ENCODE results near the gene KDM5A. TPM values are rescaled to one million over a fixed set of nuclear protein-coding genes. Genes with fewer than 3 reads are reported as not detected.

The KDM5A gene
- total RNA-seq, 1 donor from 2014 or later: 28.2 TPM

DNA sequence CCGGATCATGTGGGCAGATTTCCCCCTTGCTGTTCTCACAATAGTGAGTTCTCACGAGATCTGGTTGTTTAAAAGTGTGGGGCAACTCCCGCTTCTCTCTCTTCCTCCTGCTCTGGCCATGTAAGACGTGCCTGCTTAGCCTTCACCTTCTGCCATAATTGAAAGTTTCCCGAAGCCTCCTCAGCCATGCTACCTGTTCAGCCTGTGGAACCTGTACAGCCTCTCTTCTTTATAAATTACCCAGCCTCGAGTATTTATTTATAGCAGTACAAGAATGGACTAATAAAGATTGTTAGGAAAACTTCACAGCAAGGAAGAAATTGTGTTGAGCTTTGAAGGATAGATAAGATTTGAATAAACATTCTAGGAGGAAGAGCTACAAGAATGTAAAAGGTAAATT, 52.1 kb downstream of the KDM5A start:
- no peak overlapping the region for H3K27ac ChIP-seq (replicated peaks)
- no peak overlapping the region for H3K4me3 ChIP-seq
- H3K4me1 ChIP-seq: peaks cover 6% of the 10 kb centered on the region
- peaks cover 70% of the 10 kb centered on the region for H3K36me3 ChIP-seq
- no peak for DNase-seq
- intact Hi-C loops (cut with micrococcal nuclease): no loop called here
- H3K27me3 ChIP-seq (ENCODE audit: low read depth): no peaks in the 10 kb centered on the region
- no peaks in the 10 kb centered on the region for H3K9me3 ChIP-seq (replicated peaks)
- TF ChIP-seq, protein P1, sequence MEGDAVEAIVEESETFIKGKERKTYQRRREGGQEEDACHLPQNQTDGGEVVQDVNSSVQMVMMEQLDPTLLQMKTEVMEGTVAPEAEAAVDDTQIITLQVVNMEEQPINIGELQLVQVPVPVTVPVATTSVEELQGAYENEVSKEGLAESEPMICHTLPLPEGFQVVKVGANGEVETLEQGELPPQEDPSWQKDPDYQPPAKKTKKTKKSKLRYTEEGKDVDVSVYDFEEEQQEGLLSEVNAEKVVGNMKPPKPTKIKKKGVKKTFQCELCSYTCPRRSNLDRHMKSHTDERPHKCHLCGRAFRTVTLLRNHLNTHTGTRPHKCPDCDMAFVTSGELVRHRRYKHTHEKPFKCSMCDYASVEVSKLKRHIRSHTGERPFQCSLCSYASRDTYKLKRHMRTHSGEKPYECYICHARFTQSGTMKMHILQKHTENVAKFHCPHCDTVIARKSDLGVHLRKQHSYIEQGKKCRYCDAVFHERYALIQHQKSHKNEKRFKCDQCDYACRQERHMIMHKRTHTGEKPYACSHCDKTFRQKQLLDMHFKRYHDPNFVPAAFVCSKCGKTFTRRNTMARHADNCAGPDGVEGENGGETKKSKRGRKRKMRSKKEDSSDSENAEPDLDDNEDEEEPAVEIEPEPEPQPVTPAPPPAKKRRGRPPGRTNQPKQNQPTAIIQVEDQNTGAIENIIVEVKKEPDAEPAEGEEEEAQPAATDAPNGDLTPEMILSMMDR (IDR thresholded peaks at IDR 0.05; ENCODE audit: borderline replicate concordance): no peak

DNA sequence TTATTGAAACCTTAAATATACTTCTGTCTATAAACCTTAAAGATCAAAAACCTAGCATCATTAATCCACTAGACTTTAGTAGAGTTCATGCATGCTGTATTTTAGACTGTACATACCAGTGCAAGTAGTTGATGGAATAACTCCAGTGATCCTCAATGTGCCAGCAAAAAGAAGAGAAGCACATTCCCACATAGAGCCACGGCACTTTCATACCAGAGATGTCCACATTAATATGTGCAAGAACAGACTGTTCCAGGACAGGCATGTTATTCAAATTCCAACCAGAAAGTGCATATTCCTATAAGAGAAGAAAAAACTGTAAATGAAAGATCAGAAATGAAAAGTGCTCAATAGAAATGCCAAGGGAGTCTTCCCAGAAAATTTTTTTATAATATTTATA, 55.0 kb downstream of the KDM5A start:
- Histone ChIP-seq H3K36me3 (peaks cover 82% of the 10 kb centered on the region), H3K4me1 (peaks cover 6% of the 10 kb centered on the region), H3K4me3 (no peak overlapping the region), H3K27ac (replicated peaks) (no peak overlapping the region), H3K9me3 (replicated peaks) (no peaks in the 10 kb centered on the region), H3K27me3 (ENCODE audit: low read depth) (no peaks in the 10 kb centered on the region)
- DNase-seq: no peak
- TF ChIP-seq, protein P1 (IDR thresholded peaks at IDR 0.05; ENCODE audit: borderline replicate concordance): no peak
- intact Hi-C loops (cut with micrococcal nuclease): no loop called here

DNA sequence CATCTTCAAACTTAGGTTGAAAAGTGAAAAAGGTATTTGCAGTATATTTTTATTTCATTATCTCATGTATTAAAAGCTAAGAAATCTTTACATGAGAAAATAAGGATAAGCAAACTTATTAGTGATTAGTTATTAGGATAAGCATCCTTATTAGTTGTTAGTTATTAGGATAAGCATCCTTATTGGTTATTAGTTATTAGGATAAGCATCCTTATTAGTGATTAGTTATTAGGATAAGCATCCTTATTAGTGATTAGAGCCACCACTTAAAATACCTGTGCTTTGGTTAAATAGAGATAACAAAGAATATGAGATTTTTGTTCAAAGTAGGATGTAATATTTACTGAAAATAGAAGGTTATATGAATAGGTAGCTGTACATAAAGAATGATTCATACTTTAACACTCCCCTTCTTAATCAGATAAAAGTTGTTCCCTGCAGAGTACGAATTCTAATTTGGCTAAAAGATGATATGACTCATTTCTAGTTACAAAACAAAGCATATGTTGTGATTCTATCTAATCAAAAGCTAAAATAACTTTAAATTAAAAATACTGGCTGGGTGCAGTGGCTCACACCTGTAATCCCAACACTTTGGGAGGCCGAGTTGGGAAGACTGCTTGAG, 56.4 kb downstream of the KDM5A start:
- Histone ChIP-seq H3K36me3 (peaks cover 88% of the 10 kb centered on the region), H3K4me3 (no peak overlapping the region), H3K27ac (replicated peaks) (no peak overlapping the region), H3K9me3 (replicated peaks) (no peaks in the 10 kb centered on the region), H3K27me3 (ENCODE audit: low read depth) (no peaks in the 10 kb centered on the region), H3K4me1 (peaks cover 6% of the 10 kb centered on the region)
- DNase-seq: no peak
- TF ChIP-seq, protein P1 (IDR thresholded peaks at IDR 0.05; ENCODE audit: borderline replicate concordance): no peak
- intact Hi-C loops (cut with micrococcal nuclease): no loop called here

DNA sequence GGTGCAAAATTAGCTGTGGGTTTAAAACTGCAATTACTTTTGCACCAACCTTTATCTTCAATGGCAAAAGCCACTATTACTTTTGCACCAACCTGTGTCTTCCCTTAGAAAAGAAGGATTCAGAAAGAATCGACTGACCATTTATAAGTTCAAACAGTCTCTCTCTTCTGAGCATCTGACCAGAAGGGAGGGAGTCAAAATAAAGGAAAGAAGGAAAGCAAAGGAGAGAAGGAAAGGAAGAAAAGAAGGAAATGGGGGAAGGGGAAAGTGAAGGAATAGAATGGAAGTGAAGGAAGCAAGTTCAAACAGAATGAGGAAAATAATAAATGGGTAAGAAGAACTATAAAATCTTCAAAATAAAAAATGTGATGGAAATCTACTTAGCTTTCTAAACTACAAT, 57.8 kb downstream of the KDM5A start:
- Histone ChIP-seq H3K4me1 (peaks cover 6% of the 10 kb centered on the region), H3K4me3 (no peak overlapping the region), H3K36me3 (peaks cover 82% of the 10 kb centered on the region), H3K27me3 (ENCODE audit: low read depth) (no peaks in the 10 kb centered on the region), H3K27ac (replicated peaks) (no peak overlapping the region), H3K9me3 (replicated peaks) (no peaks in the 10 kb centered on the region)
- intact Hi-C loops (cut with micrococcal nuclease): no loop called here
- TF ChIP-seq, protein P1 (IDR thresholded peaks at IDR 0.05; ENCODE audit: borderline replicate concordance): no peak
- no peak for DNase-seq

DNA sequence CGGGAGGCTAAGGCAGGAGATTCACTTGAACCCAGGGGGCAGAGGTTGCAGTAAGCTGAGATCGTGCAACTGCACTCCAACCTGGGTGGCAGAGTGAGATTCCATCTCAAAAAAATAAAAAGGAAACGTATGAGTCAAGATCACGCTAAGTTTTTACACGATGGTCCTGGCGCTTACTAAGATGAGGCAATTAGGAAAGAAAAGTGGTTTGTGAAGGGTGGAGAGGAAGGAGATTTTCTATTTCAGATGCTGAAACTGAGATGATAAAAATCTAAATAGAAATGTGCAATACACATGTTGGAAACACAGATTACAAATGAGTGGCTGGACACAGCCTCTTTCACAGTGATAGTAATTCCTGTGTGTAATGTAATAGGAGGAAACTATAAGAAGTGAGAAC, 63.2 kb downstream of the KDM5A start:
- Histone ChIP-seq H3K9me3 (replicated peaks) (no peaks in the 10 kb centered on the region), H3K27ac (replicated peaks) (no peak overlapping the region), H3K4me3 (no peak overlapping the region), H3K4me1 (no peaks in the 10 kb centered on the region), H3K27me3 (ENCODE audit: low read depth) (no peaks in the 10 kb centered on the region), H3K36me3 (peaks cover 84% of the 10 kb centered on the region)
- TF ChIP-seq, protein P1 (IDR thresholded peaks at IDR 0.05; ENCODE audit: borderline replicate concordance): no peak
- intact Hi-C loops (cut with micrococcal nuclease): no loop called here
- no peak for DNase-seq

All from left ventricle myocardium inferior (tissue), 1 donor.